ENCODE results near the gene RGS11.
A peak's percentile ranks its signal among the peaks of the same experiment; 100 is the strongest.

RGS11 gene

DNA sequence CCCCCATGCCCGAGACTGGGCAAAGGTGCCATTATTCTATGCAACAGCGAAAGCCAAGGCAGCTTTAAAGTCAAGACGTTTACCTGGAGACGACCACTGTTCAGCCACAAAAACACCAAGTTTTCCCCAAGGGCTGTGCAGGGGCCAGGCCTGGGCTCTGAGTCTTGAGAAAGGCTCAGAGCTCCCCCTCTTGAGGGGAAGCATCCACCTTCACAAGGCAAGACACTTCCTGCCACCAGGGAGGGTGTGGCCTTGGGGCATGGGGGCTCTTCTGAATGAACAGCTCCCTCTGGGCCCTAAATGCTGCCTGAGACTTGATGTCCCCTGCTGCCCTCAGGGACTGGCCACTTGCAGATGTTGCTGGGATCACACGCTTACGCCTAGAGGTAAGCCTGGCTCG lies 33.7 kb upstream of the RGS11 start:
- H3K27ac ChIP-seq: no peak overlapping the region
- ChIA-PET CTCF (no interaction called here), POLR2A (ENCODE audit: low non-redundant PET) (no interaction called here)

DNA sequence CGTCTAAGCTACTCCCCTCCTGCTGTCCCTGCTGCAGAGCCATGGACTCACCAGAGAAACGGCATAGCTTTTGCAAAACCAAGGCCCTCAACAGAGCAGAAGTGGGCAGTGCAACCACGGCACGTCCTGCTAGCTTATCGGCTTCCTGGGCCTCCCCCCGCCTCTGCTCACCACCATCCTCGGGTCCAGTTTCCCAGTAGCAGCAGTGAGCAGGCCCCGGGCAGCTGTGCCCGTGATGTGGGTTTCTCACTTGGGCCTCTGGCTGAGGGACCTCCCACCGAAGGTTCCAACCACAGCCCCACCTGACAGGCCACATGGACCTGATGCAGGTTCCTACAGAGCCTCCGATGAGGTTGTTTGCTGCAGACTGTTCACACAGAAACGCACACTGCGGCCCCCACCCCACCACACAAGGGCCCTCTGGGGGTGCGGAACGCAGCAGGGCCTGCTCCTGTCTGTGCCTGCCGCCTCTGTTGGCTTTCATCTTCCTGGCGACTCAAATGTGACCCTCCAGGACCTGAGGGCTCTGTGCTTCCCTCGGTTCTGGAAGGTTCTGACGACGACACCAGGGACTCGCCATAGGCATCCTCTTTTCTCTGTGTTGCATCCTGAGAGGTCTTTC lies 32.1 kb upstream of the RGS11 start:
- H3K27ac ChIP-seq: peak overlapping the region; percentile 10; the same call in 1 of the 2 replicates
- TF ChIP-seq, protein P1, sequence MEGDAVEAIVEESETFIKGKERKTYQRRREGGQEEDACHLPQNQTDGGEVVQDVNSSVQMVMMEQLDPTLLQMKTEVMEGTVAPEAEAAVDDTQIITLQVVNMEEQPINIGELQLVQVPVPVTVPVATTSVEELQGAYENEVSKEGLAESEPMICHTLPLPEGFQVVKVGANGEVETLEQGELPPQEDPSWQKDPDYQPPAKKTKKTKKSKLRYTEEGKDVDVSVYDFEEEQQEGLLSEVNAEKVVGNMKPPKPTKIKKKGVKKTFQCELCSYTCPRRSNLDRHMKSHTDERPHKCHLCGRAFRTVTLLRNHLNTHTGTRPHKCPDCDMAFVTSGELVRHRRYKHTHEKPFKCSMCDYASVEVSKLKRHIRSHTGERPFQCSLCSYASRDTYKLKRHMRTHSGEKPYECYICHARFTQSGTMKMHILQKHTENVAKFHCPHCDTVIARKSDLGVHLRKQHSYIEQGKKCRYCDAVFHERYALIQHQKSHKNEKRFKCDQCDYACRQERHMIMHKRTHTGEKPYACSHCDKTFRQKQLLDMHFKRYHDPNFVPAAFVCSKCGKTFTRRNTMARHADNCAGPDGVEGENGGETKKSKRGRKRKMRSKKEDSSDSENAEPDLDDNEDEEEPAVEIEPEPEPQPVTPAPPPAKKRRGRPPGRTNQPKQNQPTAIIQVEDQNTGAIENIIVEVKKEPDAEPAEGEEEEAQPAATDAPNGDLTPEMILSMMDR (conservative IDR thresholded peaks at IDR 0.05; ENCODE audit: low read depth): no peak
- ChIA-PET POLR2A (ENCODE audit: low non-redundant PET) (no interaction called here), CTCF (interaction anchor here (0.6 kb wide), 1 partner anchor 43 kb away, joined by 3 read pairs; no protein-coding TSS in a partner anchor)
- no peak for DNase-seq (ENCODE audit: low spot score)

More for the DNA sequence above, 33.7 kb upstream of the RGS11 start:
- TF ChIP-seq, protein P1 (conservative IDR thresholded peaks at IDR 0.05; ENCODE audit: low read depth): no peak
- DNase-seq (ENCODE audit: low spot score): no peak

DNA sequence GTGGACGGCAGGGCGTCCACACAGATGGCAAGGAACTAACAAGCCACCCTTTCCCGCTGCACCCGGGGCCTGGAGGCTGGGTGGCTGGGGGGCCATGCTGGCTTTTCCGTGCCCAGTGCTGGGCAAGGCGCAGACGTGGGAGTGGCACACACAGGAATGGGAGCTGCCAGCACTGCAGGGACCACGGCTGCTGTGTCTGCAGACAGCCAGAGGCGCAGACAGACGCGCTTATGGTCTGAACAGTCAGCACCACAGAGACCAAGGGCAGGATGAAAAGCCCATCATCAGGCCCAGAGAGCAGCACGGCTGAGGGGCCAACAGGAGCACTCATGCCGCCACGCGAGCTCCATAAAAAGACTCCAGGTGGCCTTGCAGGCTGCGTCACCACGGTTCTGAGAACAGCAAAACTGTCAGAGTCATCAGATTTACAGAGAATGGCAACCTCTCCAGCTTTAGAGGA lies 31.2 kb upstream of the RGS11 start:
- peak overlapping the region; percentile 44 for H3K27ac ChIP-seq
- DNase-seq (ENCODE audit: low spot score): no peak
- ChIA-PET CTCF (interaction anchor here (0.6 kb wide), 1 partner anchor 43 kb away, joined by 3 read pairs; no protein-coding TSS in a partner anchor), POLR2A (ENCODE audit: low non-redundant PET) (no interaction called here)
- TF ChIP-seq, protein P1 (conservative IDR thresholded peaks at IDR 0.05; ENCODE audit: low read depth): no peak

DNA sequence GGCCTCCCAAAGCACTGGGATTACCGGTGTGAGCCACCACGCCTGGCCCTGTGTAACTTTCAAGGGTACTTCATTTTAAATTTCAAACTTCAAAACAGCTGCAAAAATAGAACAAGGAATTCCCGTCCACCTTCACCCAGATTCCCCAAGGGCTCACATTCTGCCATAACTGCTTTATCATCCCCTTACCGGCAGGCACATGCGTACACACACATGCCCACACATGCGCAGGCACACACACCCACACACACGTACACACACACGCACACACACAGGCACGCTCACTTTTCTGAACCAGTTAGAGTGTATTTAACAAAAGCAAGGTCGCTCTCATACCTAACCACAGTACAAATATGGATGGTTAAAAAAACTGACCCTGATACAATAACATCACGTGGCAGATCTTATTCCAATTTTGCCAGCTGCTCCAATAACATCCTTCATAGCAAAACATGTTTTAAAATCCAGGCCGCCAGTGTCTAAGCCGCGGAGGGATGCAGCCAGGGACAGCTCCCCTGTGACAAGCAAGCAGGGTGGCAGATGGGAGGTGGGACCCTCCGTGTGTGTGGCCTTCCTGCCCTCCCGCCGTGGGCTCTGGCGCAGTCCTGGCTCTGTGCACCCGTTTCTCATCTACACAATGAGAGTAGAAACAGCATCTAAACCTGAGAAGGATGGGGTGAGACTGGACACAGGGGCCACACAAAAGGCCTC lies 30.3 kb upstream of the RGS11 start:
- peak overlapping the region; percentile 44 for H3K27ac ChIP-seq
- ChIA-PET CTCF (interaction anchor here (0.7 kb wide), 1 partner anchor 32 kb away, joined by 4 read pairs; no protein-coding TSS in a partner anchor), POLR2A (ENCODE audit: low non-redundant PET) (no interaction called here)
- TF ChIP-seq, protein P1 (conservative IDR thresholded peaks at IDR 0.05; ENCODE audit: low read depth): no peak
- DNase-seq (ENCODE audit: low spot score): no peak

DNA sequence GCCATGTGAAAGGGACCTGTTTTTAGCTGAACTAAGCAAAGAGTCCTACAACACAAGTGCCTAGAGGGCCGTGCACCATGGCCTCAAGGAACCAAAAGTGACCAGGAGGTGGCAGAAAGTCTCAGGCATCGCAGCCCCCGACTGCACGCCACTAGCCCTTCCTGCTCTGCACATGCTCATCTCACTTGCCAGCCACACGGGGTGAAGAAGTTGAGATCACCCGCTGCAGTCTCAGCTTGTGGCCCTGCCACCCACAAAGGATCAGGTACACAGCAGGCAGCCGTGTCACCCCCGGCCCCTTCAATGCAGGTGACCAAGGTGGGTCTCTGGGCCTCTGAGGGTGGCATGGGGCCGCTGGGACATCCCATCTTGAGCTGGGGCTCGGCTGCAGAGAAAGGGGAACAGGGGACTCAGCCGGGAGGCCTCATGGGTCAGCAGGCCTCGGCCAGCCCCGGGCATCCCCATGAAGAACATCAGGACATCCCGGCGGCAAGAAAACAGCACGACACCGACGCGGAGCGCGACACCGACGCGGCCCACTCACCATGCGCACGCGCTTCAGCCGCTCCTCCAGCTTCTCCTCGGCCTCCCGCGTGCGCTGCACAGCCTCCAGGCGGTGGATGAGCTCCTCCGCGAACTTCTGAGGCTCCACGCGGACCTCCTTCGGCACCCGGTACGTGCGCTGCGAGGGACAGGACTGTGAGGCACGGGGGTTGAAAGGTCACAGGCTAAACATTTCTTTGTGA lies 28.2 kb upstream of the RGS11 start:
- POLR2A ChIA-PET (ENCODE audit: low non-redundant PET): no interaction called here
- no peak for DNase-seq (ENCODE audit: low spot score)
- CTCF ChIA-PET: interaction anchor here (1.0 to 1.3 kb wide), 2 partner anchors 59 to 76 kb away, joined by 3 to 6 read pairs; no protein-coding TSS in a partner anchor
- TF ChIP-seq, protein P1 (conservative IDR thresholded peaks at IDR 0.05; ENCODE audit: low read depth): no peak
- H3K27ac ChIP-seq: peak overlapping the region; percentile 13

DNA sequence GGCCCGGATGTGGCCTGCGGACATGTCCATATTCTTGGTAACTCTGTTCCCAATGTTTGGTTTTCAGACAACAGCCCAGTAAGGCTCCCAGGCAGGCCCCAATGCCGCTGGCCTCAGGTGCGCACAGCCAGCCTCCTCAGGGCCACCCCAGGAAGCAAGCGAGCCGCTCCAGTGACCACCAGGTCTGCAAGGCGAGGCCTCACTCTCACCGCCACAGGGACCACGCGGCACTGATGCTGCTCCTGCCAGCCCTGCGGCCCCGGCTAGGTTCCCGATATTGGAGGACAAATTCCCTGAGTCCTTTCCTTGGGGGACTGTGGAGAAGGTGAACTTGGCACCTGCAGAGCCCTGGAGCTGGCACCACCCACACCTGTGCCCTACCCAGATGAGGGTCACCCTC lies 26.2 kb upstream of the RGS11 start:
- H3K27ac ChIP-seq: no peak overlapping the region
- DNase-seq (ENCODE audit: low spot score): no peak
- TF ChIP-seq, protein P1 (conservative IDR thresholded peaks at IDR 0.05; ENCODE audit: low read depth): no peak
- ChIA-PET POLR2A (ENCODE audit: low non-redundant PET) (no interaction called here), CTCF (no interaction called here)

All from RWPE1 (cell line).